ENCODE measurements around the gene ACMSD. TPM values are rescaled to one million over a fixed set of nuclear protein-coding genes. Genes with fewer than 3 reads are reported as not detected.

ACMSD gene
- total RNA-seq (2022) (not detected in 2 replicates), Bru-seq, nascent RNA (percentile 7 among the genes with signal in this experiment), BruChase-seq, experiment 1, labeled RNA remaining after a 2-hour chase (percentile 5 among the genes with signal in this experiment), BruChase-seq, experiment 2, labeled RNA remaining after a 6-hour chase (percentile 1 among the genes with signal in this experiment)
- long read RNA-seq, partial matches to known transcripts: 0 of 1 reads
- long read RNA-seq, other reads (novel, unspliced or antisense): 1 of 1 reads

DNA sequence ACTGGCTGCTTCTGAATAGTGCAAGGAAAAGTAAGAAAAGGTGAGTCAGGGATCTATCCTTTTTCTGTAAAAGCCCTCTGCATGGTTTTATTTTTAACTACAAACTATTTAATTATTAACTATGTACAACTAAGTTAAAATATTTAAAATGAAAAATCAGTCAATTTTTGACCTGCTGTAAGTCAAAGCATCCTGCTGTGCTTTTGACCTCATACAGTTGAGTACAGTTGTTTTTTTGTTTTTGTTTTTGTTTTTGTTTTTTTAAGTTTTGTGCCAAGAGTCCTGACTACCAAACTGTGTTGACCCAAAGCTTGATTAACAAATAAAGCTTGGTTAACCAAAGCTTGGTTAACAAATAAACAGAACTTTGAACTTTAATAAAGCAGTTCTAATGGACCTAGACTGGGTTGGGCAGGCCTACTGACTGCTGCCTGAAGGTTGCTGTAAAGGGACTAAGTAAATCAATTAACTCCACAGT is at the start of gene ACMSD:
TSS of gene ACMSD (plus strand) at position 474 of the 478 bp plus-strand sequence. CDS start 67 bp downstream, outside the sequence.
- intact Hi-C loops (cut with micrococcal nuclease; ENCODE audit: unreplicated experiment): no loop called here

DNA sequence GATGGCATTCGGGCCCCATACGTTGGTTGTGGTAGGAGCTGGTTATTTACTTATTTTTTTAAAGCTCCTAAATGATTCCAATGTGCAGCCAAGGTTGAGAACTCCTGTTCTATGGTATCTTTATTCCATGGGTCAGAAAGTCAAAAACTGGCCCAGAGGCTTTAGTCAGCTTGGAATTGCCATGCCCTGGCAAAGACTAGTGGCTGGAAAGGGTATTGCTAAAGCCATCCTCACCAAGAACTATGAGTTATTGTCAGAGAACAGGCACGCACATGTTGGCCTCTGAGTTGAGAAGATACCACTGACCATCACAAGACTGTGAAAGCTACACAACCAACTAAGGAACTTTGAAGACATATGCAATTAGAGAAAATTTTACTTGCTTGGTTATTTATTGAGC is 47.9 kb upstream of the ACMSD start:
- intact Hi-C loops (cut with micrococcal nuclease; ENCODE audit: unreplicated experiment): no loop called here
- CTCF ChIA-PET: no interaction called here
- H3K36me3 ChIP-seq (ENCODE audit: control insufficient read depth, insufficient read depth, low read length): no peaks in the 10 kb centered on the region

More for the DNA sequence above, at the start of gene ACMSD:
- H3K9me3 Mint-ChIP-seq (ENCODE audit: unreplicated experiment): peaks cover 24% of the 10 kb centered on the region
- Histone ChIP-seq H3K27me3 (replicated peaks; ENCODE audit: control insufficient read depth, insufficient read depth, low read length) (no peaks in the 10 kb centered on the region), H3K9me3 (no peaks in the 10 kb centered on the region), H3K4me1 (no peaks in the 10 kb centered on the region), H3K36me3 (ENCODE audit: control insufficient read depth, insufficient read depth, low read length) (no peaks in the 10 kb centered on the region), H3K4me3 (ENCODE audit: low read depth, low read length) (no peak within 1 kb of the TSS)
- no peak within 1 kb of the TSS for H3K4me3 Mint-ChIP-seq (ENCODE audit: unreplicated experiment)
- no TSS peak for BruUV-seq (replicated peaks)
- no peak for TF ChIP-seq CTCF (IDR thresholded peaks at IDR 0.05; ENCODE audit: insufficient read depth in 1 of 2, low read depth in 1 of 2, low read length in 1 of 2, severe bottlenecking in 1 of 2, unreplicated experiment in 1 of 2)
- H3K27me3 Mint-ChIP-seq (ENCODE audit: insufficient read depth, unreplicated experiment): peaks cover 8% of the 10 kb centered on the region
- no peak for DNase-seq
- POLR2A ChIA-PET: no interaction called here
- H3K27ac Mint-ChIP-seq (ENCODE audit: unreplicated experiment): no peak within 1 kb of the TSS
- CTCF ChIA-PET: no interaction called here
- no peaks in the 10 kb centered on the region for H3K4me1 Mint-ChIP-seq (ENCODE audit: low read depth, unreplicated experiment)
- no peaks in the 10 kb centered on the region for H3K36me3 Mint-ChIP-seq (ENCODE audit: insufficient read depth, unreplicated experiment)

DNA sequence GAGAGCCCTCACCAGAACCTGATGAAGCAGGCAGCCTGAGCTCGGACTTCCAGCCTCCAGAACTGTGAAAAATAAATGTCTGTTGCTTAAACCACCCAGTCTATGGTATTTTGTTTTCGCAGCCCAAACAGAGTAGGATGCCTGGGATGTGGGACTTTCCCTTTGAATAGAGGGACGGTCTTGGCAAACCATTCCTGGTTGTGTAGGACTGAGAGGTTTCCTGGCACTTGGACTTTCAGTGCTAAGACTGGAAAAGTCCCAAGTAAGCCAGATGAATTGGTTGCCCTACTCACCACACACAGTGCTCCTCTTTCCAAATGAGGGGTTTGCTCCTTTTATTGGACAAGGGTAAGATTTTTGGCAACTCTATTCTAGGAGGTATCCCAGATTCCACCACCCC is 46.8 kb upstream of the ACMSD start:
- H3K36me3 ChIP-seq (ENCODE audit: control insufficient read depth, insufficient read depth, low read length): no peaks in the 10 kb centered on the region
- ChIA-PET POLR2A (no interaction called here), CTCF (no interaction called here)
- H3K36me3 Mint-ChIP-seq (ENCODE audit: insufficient read depth, unreplicated experiment): no peaks in the 10 kb centered on the region
- no peak for TF ChIP-seq CTCF (IDR thresholded peaks at IDR 0.05; ENCODE audit: insufficient read depth in 1 of 2, low read depth in 1 of 2, low read length in 1 of 2, severe bottlenecking in 1 of 2, unreplicated experiment in 1 of 2)
- DNase-seq: no peak
- peaks cover 13% of the 10 kb centered on the region for H3K27me3 Mint-ChIP-seq (ENCODE audit: insufficient read depth, unreplicated experiment)
- H3K4me1 Mint-ChIP-seq (ENCODE audit: low read depth, unreplicated experiment): no peaks in the 10 kb centered on the region
- BruUV-seq (replicated peaks): no TSS peak
- no peaks in the 10 kb centered on the region for H3K9me3 Mint-ChIP-seq (ENCODE audit: unreplicated experiment)
- no peaks in the 10 kb centered on the region for H3K27me3 ChIP-seq (replicated peaks; ENCODE audit: control insufficient read depth, insufficient read depth, low read length)
- H3K9me3 ChIP-seq: no peaks in the 10 kb centered on the region
- no peaks in the 10 kb centered on the region for H3K4me1 ChIP-seq
- no peak overlapping the region for H3K4me3 ChIP-seq (ENCODE audit: low read depth, low read length)
- intact Hi-C loops (cut with micrococcal nuclease; ENCODE audit: unreplicated experiment): no loop called here
- no peak overlapping the region for H3K4me3 Mint-ChIP-seq (ENCODE audit: unreplicated experiment)
- H3K27ac Mint-ChIP-seq (ENCODE audit: unreplicated experiment): no peak overlapping the region

More for the DNA sequence above, 47.9 kb upstream of the ACMSD start:
- Histone ChIP-seq H3K9me3 (no peaks in the 10 kb centered on the region), H3K27me3 (replicated peaks; ENCODE audit: control insufficient read depth, insufficient read depth, low read length) (no peaks in the 10 kb centered on the region), H3K4me3 (ENCODE audit: low read depth, low read length) (no peak overlapping the region), H3K4me1 (no peaks in the 10 kb centered on the region)
- POLR2A ChIA-PET: no interaction called here
- DNase-seq: no peak
- Mint-ChIP-seq H3K27ac (ENCODE audit: unreplicated experiment) (no peak overlapping the region), H3K36me3 (ENCODE audit: insufficient read depth, unreplicated experiment) (no peaks in the 10 kb centered on the region), H3K27me3 (ENCODE audit: insufficient read depth, unreplicated experiment) (peaks cover 15% of the 10 kb centered on the region), H3K4me1 (ENCODE audit: low read depth, unreplicated experiment) (no peaks in the 10 kb centered on the region), H3K4me3 (ENCODE audit: unreplicated experiment) (no peak overlapping the region), H3K9me3 (ENCODE audit: unreplicated experiment) (no peaks in the 10 kb centered on the region)
- BruUV-seq (replicated peaks): no TSS peak
- peak in 1 of 2 experiments; percentile 16 for TF ChIP-seq CTCF (IDR thresholded peaks at IDR 0.05; ENCODE audit: insufficient read depth in 1 of 2, low read depth in 1 of 2, low read length in 1 of 2, severe bottlenecking in 1 of 2, unreplicated experiment in 1 of 2)

Measured in Caco-2 (cell line).